Peyer's patch (tissue), 4 donors: Measurements from ENCODE around the gene CMTM4.

Source experiments
- POLR2A ChIP-seq, 2 donors: fragments of 450-650 bp; IDR thresholded peaks; one replicate each; pipeline ENCODE4 v1.5.1; 2017; ENCODE audit warnings: antibody characterized with exemption in 2 of 2, mild to moderate bottlenecking in 2 of 2, moderate library complexity in 2 of 2
- TF ChIP-seq, protein P1 (sequence below), 6 experiments: fragments of 450-650 bp in 4 of 6; fragments of 200-600 bp in 2 of 6; sonication (generic) in 1 of 6; IDR thresholded peaks; one replicate each; pipeline ENCODE4 v1.5.1; 2017 to 2019; ENCODE audit warnings: antibody characterized with exemption in 6 of 6, mild to moderate bottlenecking in 3 of 6, moderate library complexity in 1 of 6

DNA sequence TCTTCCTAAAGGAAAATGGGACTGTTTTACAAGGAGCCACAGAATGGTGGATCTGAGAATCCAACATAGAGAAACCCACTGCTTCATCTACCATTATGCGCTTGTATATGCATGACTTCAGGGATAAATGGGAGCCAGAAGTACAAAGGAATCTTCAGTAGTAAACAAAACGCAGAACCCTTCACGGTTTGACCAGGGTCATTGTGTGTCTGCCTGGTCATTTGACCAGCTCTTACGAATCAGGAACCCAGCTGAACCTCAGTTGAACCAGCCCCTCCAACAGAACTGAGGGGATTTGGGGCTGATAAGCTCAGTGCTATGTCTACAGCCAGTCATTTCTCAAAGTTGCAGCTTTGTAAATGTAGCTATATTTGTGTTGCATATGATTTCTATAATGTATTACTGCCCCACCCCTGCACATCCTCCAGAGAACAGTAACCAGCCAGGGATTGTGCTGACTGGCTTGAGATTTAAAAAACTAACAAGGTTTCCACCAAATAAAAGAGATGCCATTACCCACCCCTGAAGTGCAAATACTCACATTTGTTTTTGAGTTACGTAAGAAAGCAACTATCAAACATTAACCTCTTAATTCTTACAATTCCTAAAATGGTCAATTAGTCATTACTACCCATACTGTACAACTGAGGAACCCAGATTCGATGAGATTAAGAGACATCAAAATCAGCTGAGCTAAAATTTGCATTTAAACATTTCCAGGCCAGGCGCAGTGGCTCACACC, 6.3 kb downstream of the CMTM4 start:
- no peak for TF ChIP-seq POLR2A (IDR thresholded peaks at IDR 0.05)
- TF ChIP-seq, protein P1, sequence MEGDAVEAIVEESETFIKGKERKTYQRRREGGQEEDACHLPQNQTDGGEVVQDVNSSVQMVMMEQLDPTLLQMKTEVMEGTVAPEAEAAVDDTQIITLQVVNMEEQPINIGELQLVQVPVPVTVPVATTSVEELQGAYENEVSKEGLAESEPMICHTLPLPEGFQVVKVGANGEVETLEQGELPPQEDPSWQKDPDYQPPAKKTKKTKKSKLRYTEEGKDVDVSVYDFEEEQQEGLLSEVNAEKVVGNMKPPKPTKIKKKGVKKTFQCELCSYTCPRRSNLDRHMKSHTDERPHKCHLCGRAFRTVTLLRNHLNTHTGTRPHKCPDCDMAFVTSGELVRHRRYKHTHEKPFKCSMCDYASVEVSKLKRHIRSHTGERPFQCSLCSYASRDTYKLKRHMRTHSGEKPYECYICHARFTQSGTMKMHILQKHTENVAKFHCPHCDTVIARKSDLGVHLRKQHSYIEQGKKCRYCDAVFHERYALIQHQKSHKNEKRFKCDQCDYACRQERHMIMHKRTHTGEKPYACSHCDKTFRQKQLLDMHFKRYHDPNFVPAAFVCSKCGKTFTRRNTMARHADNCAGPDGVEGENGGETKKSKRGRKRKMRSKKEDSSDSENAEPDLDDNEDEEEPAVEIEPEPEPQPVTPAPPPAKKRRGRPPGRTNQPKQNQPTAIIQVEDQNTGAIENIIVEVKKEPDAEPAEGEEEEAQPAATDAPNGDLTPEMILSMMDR (IDR thresholded peaks at IDR 0.05) = no peak
